SK-N-SH (cell line): Measurements from ENCODE around the gene PDE10A.

Source experiments
- CTCF ChIP-seq: fragments of 200-600 bp; sonication (generic); IDR thresholded peaks from 2 replicates; pipeline ENCODE4 v1.6.1; 2017; ENCODE audit warnings: antibody characterized with exemption, mild to moderate bottlenecking, moderate library complexity
- EZH2phosphoT487 ChIP-seq: fragments of 200-600 bp; sonication (generic); IDR thresholded peaks from 2 replicates; pipeline ENCODE4 v1.6.1; 2017; ENCODE audit warnings: low read depth, mixed run types, mild to moderate bottlenecking, antibody characterized with exemption, moderate library complexity, borderline replicate concordance
- SIN3A ChIP-seq: IDR thresholded peaks from 2 replicates; pipeline ENCODE4 v1.6.1; 2012; ENCODE audit warnings: low read depth, mild to moderate bottlenecking, low read length, moderate library complexity, borderline replicate concordance
- TF ChIP-seq, protein P1 (sequence below): IDR thresholded peaks from 2 replicates; pipeline ENCODE4 v1.6.1; 2012; ENCODE audit warnings: mild to moderate bottlenecking, low read depth, low read length, moderate library complexity

DNA sequence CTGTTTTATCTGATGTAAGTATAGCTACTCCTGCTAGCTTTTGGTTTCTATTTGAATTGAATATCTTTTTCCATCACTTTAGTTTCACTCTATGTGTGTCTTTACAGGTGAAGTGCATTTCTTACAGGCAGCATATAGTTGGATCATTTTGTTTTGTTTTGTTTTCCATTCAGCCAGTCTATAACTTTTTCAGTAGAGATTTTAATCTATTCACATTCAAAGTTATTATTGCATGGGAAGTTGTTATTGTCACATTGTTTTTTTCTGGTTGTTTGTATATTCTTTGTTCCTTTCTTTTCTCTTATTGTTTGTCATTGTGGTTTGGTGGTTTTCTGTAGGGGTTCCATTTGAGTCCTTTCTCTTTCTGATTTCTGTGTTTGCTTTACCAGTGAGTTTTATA, 151.2 kb downstream of the PDE10A start:
- TF ChIP-seq EZH2phosphoT487 (no peak), CTCF (no peak), SIN3A (no peak)
- TF ChIP-seq, protein P1, sequence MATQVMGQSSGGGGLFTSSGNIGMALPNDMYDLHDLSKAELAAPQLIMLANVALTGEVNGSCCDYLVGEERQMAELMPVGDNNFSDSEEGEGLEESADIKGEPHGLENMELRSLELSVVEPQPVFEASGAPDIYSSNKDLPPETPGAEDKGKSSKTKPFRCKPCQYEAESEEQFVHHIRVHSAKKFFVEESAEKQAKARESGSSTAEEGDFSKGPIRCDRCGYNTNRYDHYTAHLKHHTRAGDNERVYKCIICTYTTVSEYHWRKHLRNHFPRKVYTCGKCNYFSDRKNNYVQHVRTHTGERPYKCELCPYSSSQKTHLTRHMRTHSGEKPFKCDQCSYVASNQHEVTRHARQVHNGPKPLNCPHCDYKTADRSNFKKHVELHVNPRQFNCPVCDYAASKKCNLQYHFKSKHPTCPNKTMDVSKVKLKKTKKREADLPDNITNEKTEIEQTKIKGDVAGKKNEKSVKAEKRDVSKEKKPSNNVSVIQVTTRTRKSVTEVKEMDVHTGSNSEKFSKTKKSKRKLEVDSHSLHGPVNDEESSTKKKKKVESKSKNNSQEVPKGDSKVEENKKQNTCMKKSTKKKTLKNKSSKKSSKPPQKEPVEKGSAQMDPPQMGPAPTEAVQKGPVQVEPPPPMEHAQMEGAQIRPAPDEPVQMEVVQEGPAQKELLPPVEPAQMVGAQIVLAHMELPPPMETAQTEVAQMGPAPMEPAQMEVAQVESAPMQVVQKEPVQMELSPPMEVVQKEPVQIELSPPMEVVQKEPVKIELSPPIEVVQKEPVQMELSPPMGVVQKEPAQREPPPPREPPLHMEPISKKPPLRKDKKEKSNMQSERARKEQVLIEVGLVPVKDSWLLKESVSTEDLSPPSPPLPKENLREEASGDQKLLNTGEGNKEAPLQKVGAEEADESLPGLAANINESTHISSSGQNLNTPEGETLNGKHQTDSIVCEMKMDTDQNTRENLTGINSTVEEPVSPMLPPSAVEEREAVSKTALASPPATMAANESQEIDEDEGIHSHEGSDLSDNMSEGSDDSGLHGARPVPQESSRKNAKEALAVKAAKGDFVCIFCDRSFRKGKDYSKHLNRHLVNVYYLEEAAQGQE: no peak
